Measurements from ENCODE around the gene CNOT6.
"Not testable (repeated sequence)": the region's sequence is repeated elsewhere in the genome, so short reads cannot be mapped to it uniquely, and the experiment has no call there.

Gene CNOT6

DNA sequence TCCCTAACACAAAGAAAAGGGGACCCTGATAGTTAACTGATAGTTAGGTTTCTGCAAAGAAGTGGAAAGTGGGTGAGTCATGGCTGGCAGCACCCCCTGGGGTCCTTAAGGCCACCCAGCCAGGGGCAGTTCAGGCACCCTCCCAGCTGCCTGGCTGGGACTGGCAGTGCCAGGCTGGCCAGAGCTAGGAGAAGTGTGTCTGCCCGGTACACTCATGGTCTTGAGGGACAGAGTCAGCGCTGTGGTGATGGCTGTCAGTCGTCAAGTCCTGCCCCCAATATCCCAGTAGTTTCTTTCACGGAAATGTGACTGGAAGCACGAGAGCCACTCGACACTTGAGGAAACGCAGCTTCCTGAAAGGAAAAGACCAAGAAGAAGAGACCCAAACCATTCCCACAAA lies 22.3 kb upstream of the CNOT6 start:
- DNase-seq, result no peak

DNA sequence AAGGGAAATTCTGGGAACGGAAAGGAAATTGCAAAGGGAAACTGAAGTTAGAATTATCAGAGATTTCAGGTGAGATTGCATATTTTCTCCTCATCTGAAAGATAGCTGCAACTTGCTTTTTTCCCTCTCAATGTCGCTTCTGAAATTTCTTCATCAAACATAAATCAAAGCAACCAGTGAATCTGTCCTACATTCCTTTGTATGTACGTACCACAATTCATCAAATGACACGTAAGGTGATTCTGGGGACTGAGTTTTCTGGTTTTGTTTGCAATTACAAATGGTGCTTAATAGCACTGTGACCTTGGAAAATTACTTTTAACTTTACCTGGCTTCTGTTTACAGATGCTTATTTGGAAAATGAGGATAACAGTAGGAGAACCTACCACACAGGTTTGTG lies 21.9 kb upstream of the CNOT6 start:
- DNase-seq, result no peak

DNA sequence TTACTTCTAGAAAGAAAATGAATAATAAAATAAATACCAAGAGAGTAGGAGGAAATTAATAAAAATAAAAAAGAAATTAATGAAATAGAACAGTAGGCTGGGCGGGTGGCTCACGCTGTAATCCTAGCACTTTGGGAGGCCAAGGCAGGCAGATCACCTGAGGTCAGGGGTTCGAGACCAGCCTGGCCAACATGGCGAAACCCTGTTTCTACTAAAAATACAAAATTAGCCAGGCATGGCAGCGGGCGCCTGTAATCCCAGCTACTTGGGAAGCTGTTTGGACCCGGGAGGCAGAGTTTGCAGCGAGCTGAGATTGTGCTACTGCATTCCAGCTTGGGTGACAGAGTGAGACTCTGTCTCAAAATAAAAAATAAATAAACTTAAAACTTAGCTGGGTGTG lies 20.8 kb upstream of the CNOT6 start:
- not testable (repeated sequence) for DNase-seq

DNA sequence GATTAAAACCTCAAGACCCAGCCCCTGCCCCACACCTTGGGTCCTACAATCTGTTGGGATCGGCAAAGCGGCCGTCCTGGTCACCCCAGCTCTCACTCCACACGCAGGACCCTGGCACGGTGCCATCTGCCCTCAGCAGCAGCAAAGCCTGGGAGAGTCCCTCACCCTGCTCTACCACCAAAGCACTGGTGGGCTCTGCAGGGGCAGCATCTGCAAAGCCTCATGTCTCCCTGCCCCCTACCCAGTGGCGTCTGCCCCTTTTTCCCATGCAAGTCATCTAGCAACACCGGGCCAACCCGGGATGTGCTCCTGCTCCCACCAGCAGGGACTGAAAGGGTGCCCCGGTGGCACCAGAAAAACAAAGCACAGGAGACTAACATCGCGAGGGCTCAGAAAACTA lies 19.6 kb upstream of the CNOT6 start:
- no peak for DNase-seq

DNA sequence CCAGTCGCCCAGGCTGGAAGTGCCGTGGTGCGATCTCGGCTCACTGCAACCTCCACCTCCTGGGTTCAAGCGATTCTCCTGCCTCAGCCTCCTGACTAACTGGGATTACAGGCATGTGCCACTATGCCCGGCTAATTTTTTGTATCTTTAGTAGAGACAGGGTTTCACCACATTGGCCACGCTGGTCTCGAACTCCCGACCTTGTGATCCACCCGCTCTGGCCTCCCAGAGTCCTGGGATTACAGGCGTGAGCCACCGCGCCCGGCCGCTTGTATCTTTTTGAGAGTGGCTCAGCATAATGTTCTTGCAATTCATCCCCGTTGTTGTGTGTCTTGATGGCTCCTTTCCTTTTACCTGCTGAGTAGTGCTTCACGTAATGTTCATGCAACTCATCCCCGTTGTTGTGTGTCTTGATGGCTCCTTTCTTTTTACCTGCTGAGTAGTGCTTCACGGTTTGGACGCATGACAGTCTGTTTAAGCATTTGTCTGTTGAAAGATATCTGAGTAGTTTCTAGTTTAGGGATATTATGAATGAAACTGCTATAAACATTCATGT lies 18.1 kb upstream of the CNOT6 start:
- not testable (repeated sequence) for DNase-seq

DNA sequence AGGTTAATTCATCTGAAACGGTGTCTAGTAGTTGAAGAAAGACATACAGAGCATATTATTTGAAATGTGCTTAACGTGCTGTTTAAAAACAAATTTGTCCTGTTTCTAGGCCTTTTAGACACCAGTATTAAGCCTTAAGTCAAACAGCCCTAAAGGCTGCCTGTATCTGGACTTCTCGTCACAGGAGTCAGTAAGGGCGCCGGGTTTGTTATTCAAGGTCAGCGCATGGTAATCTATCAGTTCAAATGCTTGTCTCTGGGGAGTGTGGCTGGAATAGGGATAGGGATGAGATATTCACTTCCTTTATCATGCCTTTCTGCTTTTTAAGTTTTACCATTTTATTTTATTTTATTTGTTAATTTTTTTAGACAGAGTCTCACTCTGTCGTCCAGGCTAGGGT lies 9.4 kb upstream of the CNOT6 start:
- DNase-seq, result no peak

DNA sequence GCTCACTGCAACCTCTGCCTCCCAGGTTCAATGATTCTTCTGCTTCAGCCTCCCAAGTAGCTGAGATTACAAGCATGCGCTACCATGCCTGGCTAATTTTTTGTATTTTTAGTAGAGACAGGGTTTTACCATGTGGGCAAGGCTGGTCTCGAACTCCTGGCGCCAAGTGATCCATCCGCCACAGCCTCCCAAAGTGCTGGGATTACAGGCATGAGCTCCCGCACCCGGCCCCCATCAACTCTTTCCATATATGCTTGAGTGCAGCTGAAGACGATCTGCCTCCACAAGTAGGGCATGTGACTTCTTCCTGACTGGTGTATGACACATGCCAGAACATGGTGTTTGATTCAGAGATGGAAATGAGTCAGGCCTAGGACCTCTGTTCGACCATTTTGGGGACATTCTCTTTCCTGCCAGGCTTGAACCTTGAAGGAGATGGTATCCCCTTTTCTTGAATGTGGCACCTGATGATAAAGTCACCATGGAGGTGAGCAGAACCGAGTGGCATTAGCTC lies 7.5 kb upstream of the CNOT6 start:
- DNase-seq, result no peak

DNA sequence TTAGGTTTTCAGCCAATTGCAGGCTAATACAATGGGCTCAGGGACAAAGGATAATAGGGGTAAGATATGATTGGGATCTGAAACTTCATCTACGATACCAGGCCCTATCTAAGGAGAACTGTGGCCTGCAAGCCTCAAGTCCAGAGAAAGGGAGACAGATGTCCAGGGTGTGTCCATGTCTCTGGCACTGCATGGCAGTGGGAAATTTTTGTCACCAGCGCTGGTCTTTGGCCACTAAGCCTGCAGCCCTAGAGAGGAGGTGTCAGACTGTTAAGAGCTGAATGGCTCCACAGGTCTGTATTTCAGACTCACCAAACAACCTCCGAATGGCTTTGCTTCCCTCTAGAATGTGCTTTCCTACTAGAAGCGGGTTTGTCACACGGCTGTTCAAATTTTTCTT lies 6.6 kb upstream of the CNOT6 start:
- no peak for DNase-seq

DNA sequence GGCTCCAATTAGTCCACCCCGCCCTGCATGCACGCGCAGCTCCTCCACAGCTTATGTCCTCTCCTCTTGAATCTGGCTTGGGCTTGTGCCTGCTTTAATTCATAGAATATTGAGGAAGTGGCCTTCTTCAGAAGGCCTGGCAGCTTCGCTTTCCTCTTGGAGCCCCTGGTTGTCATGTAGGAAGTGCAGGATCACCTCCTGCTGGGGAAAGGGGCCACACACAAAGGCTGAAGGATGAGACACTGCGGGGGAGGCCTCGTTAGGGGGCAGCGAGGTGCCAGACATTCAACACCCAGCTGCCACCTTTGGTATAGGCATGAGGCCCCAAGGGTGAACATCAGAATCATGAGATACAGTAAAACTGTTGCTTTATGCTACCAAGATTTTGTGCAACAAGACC lies 2.7 kb upstream of the CNOT6 start:
- DNase-seq, result no peak

DNA sequence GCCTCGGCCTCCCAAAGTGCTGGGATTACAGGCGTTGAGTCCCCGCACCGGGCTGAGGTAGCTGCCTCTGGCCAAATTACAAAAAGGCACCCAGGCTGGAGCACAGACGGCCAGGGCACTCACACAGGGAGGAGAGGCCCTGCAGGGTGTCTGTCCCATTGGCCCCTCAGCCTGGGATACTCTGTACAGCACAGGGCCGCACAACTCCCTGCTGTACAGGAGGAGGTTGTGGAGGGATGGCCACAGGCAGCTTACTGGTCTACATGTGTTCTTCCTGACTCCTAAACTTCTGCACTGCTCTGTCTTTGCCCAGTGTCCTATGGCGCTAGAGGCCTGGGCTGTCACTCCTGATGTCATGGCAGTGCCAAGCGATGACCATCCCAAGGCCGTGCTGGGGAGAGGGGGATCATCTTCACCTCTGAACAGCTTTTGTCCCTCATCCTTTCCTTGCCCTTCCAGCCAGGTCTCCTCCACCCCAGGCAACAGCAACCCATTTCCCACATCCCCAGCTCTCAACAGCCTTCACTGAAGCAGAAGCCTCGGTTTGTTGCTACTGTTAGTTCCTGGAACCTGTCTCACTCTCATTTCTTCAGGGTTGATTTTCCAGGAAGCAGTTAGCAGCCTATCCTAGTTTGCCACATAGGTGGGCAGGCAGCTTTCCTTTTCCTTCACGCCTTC lies 1.8 kb upstream of the CNOT6 start:
- no peak for DNase-seq

DNA sequence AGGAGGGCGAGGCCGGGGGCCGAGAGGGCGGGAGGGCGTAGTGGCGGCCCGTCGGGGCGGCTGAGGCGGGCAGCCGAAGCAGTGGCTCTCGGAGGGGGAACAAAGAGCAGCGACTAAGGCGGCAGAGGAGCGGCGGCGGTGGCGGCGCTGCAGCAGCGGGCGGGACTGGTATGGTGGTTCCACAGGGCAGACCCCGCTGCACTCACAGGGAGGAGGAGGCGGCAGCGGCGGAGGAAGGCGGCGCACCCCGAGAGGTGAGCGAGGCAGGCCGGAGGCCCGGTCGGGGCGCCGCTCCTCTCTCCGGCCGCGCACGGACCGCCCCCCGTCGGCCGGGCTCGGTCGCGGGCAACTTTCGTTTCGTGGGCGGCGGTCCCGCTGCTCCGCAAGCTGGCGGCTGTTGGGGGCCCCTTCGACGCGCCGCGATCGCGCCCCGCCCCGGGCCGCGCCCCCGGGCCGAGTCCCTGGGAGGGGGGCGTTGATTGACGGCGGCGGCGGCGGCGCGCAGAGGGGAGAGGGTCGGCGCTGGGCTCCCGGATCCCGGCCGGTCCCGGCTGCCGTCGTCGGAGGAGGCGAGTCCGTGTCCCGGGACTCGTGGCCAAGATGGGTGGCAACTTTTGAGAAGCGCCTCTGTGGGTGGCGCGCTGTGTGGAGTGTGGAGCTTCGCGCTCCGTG lies 467 bp downstream of the CNOT6 start:
- peak; percentile 15 for DNase-seq

DNA sequence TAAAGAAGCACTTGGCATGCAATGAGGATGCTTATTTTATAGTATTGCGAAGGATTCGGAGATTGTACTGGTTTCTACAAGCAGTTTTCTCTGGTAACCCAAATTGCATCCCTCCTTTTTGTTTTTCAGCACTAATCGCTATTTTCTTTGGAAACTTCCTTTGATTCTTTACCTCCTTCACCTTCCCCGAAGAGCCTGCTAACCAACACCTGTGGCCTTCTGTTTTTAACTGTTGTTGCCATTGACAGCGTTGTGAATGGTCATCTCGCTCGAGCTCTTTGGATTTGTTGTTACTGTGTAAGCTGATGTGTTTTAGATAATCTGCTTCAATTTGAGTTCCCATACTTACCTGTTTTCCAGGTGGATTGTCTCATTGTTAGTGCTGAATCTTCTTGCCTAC lies 1.1 kb downstream of the CNOT6 start:
- DNase-seq, result no peak

DNA sequence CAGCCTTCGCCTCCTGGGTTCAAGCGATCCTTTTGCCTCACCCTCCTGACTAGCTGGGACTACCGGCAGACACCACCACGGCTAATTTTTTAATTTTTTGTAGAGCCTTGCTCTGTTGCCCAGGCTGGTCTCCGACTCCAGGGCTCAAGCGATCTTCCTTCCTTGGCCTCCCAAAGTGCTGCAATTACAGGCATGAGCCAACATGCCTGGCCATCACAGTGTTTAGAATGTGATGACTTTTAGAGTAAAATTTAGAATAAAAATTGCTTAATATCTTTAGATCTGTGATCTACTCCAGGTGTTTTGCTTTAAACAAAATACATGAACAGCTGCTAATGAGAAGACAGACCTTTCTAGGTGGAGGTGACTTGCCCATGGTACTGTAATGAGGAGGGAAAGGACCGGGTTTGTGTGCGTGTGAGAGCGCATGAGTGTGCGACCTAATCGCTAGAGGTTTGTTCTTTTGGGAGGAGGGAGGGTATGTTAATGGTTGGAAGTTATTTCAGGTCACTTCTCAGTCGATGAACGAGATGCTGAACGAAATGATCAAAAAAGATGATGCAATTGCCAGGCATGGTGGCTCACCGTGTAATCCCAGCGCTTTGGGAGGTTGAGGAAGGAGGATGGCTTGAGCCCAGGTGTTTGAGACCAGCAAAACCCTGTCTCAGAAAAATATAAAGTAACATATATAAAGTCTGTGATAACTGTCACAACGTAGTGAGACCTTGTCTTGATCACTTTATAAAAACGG lies 2.0 kb downstream of the CNOT6 start:
- DNase-seq, result no peak

DNA sequence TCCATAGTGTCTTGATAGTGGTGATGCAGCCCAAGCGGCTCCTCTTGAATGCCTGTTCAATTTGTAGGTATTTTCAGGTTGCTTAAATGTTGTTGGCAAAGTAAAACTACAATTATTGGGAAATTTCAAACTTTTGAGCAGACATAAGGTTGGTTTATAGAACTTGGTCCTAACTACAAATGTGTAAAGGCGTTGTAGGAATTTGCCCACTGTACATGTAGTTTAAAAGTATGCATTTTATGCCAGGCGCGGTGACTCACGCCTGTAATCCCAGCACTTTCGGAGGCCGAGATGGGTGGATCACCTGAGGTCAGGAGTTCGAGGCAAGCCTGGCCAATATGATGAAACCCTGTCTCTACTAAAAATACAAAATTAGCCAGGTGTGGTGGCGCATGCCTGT lies 2.6 kb downstream of the CNOT6 start:
- not testable (repeated sequence) for DNase-seq

DNA sequence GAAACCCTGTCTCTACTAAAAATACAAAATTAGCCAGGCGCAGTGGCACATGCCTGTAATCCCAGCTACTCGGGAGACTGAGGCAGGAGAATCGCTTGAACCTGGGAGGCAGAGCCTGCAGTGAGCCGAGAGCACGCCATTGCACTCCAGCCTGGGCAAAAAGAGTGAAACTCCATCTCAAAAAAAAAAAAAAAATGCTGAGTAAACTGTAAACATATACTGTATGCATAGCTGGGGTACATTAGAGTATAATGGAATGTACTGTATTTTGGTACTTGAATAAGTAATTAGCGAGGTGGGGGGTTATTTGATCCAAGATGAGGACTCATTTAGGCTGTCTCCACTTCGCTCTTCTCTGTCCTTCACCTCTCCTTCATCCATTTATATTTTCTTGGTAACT lies 3.7 kb downstream of the CNOT6 start:
- not testable (repeated sequence) for DNase-seq

DNA sequence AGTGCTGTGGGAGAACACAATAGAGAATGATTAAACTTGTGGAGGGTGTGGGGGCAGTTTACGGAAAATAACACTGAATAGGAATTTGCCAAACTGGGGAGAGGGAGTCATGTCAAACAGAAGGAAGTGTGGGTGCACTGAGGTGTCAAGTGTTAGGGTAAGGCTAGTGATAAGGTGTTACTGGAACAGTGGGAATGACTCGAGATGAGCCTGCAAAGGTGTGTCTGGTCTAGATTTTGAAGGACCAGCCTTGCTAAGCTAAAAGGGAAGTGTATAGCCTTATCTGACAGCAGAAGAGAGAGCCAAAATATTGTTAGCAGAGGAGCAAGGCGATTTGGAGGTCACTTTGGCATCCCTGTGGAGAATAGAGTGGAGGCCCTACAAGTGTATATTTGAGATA lies 4.2 kb downstream of the CNOT6 start:
- no peak for DNase-seq

DNA sequence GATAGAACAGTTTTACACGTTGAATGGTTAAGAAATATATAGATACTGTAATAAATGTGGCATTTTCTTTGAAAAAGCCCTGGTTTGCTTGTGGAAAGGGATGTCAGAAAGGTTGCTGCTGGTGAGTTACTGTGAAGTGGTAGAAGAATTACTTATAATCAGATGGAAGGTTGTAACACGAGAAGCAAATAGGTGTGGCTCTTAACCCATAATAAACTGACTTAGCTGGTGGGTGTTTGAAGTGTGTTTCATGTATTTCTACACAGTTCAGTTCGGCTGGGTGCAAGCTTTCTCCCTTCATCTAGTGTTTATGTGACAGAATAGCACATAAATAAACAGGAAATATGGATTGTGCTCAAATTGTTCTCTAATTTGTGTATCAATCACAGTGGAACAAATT lies 5.5 kb downstream of the CNOT6 start:
- no peak for DNase-seq

DNA sequence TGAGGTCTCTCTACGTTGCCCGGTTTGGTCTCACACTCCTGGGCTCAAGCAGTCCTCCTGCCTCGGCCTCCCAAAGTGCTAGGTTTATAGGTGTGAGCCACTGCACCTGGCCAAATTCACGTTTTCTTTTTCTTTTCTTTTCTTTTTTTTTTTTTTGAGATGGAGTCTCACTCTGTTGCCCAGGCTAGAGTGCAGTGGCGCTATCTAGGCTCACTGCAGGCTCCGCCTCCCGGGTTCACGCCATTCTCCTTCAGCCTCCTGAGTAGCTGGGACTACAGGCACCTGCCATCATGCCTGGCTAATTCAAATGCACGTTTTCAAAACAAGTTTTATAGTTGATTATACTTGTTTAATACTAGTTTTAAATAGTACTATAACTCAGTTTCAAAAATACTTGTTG lies 6.1 kb downstream of the CNOT6 start:
- not testable (repeated sequence) for DNase-seq

DNA sequence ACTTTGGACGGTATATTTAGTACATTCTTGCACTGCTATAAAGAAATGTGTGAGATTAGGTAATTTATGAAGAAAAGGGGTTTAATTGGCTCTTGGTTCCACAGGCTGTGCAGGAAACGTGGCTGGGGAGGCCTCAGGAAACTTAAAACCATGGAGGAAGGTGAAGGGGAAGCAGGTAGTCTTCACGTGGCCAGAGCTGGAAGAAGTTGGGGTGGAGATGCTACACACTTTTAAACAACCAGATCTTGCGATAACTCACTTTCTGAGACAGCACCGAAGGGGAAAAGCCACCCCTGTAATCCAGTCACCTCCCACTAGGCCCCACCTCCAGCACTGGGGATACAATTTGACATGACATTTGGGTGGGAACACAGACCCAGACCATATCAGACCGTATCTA lies 13.5 kb downstream of the CNOT6 start:
- DNase-seq, result no peak

DNA sequence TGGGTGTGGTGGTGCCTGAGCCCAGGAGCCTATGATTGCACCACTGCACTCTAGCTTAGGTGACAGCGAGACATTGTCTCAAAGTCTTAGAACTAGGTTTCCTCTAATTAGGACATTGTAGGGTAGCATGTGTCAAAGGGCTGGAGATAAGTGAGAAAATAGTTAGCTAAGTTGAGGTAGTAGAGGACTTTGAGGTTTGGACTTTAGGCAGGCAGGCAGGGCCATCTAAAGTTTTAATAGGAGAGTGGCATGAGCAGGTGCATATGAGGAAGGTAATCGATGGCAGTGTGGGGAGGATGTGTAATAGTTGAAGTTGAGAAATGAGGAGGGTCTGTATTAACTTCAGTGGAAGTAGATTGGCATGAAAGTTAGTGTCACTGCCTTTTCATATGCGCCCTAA lies 21.1 kb downstream of the CNOT6 start:
- DNase-seq, result no peak

DNA sequence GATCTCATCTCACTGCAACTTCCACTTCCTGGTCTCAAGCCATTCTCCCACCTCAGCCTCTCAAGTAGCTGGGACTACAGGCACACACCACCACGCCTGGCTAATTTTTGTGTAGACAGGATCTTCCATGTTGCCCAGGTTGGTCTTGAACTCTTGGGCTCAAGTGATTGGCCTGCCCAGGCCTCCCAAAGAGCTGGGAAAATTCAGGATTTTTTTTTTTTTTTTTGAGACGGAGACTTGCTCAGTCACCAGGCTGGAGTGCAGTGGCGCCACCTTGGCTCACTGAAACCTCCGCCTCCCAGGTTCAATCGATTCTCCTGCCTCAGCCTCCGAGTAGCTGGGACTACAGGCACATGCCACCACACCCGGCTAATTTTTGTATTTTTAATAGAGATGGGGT lies 21.8 kb downstream of the CNOT6 start:
- not testable (repeated sequence) for DNase-seq

DNA sequence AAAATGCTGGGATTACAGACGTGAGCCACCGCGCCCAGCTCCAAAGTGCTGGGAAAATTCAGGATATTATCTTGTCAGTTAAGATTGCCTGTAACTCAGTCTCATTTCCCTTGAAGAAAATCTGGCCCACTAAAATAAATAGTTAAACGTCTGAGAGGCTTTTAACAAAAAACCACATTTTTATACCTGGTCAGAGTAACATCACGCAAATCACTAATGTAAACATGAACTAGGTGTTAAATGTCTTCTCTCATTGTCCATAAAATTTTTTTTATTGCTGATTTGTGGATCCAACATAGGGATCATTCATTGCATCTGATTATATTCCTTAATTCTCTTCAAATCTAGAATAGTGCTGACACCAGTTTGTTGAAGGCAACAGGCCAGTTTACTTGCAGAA lies 22.3 kb downstream of the CNOT6 start:
- DNase-seq, result no peak

DNA sequence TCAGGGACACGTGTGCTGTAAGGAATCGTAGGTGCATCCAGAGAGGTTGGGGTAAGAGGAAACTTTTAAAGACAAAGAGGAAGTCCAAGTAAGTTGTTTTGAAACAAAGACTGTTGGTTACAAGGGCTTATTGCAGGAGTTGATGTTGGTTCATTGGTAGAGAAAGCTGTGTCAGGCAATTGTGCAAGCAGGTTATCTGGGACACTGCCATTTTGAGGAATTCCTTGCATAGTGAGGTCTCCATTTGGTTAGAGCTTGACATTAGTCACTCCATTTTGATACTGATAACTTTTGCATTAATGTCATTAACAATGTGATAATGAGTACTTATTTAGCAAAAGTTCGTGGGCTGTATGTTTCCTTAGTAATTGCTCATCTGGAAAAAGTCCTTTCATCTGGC lies 24.9 kb downstream of the CNOT6 start:
- no peak for DNase-seq

DNA sequence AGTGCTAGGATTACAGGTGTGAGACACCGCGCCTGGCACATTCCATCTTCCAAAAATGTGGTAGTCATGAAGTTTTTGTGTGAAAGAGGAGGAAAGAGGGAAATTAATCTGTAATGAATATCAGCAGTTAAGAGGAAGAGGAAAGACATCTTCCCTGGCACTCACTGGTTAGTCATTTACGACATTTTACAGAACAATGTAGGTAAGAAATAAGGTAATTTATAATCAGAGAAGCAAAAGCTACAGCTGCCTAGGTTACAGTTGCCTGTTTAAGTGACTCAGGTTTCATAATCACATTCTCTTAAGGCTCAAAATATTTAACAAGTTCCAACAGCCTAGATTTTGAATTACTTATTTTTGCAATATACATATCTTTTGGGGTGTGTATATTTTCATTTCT lies 26.9 kb downstream of the CNOT6 start:
- DNase-seq, result no peak
